ENCODE measurements around the gene PMPCA.
A peak's percentile ranks its signal among the peaks of the same experiment; 100 is the strongest.

Gene PMPCA

GRCh38 chr9:136410500-136411287 lies at the start of gene PMPCA, which contains the start of gene ENTR1:
TSS of gene PMPCA (plus strand) at chr9:136410658. CDS start at chr9:136410669, 11 bp downstream.
TSS of gene ENTR1 (minus strand) at chr9:136410614. CDS start at chr9:136410397, 217 bp downstream.
- peak; percentile 92 to 93 for DNase-seq (ENCODE audit: low read depth in 2 of 2)

DNA sequence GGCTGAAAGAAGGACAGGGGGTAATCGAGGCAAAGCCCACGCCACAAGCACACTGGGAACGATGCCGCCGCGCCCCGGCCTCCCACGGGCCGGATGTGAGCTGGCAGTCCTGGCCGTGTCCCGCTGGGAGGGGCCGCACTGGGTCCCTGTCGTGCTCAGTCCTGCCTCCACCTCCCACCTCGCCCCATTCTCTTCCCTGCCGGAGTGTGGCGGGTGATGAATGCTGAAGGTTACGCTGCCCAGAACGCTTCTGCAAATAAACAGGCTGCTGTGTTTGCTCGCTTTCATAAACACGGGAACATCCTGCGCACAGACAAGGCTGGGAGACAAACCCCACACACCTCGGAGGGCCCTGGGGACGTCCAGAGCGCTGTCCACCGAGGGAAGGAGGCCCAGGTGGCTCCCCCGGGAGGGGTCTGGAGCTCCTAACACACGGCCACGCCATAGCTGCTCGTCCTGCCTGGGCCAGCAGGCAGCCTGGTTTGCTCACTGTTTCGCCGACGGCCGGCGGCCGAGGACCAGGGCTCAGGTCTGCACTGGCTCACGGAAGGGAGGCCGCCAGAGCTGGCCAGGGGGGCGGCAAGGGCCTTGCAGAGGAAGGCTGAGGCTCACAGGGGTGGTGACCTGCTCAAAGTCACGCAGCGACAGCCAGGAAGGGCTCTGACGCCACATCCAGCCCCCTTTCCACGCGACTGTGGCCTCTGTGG lies 49.3 kb upstream of the PMPCA start:
- DNase-seq (ENCODE audit: low read depth in 2 of 2): no peak

GRCh38 chr9:136361754-136362449 lies 48.6 kb upstream of the PMPCA start:
- DNase-seq (ENCODE audit: low read depth in 2 of 2): no peak

DNA sequence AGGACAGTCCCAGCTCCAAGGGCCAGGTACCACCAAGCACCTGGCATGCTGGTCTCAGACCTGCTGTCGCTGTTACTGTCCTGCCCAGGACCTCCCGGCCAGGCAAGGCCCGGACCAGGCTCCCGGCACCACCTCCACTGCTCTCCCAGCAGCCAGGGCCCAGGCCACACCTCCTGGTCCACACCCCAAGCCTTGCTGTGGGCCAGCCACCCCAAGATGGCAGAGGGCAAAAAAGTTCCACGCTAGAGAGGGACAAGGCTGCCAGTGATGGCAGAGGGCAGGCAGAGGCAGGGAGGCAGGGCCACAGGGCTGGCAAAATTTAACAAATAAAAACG lies 48.0 kb upstream of the PMPCA start:
- no peak for DNase-seq (ENCODE audit: low read depth in 2 of 2)

- DNase-seq (ENCODE audit: low read depth in 2 of 2): peak; percentile 86 to 87
These were observed 47.1 kb upstream of the PMPCA start, which contains the start of gene DNLZ for GRCh38 chr9:136363106-136363948. TSS of gene DNLZ (minus strand) at chr9:136363744. CDS start at chr9:136363714, 30 bp downstream.

DNA sequence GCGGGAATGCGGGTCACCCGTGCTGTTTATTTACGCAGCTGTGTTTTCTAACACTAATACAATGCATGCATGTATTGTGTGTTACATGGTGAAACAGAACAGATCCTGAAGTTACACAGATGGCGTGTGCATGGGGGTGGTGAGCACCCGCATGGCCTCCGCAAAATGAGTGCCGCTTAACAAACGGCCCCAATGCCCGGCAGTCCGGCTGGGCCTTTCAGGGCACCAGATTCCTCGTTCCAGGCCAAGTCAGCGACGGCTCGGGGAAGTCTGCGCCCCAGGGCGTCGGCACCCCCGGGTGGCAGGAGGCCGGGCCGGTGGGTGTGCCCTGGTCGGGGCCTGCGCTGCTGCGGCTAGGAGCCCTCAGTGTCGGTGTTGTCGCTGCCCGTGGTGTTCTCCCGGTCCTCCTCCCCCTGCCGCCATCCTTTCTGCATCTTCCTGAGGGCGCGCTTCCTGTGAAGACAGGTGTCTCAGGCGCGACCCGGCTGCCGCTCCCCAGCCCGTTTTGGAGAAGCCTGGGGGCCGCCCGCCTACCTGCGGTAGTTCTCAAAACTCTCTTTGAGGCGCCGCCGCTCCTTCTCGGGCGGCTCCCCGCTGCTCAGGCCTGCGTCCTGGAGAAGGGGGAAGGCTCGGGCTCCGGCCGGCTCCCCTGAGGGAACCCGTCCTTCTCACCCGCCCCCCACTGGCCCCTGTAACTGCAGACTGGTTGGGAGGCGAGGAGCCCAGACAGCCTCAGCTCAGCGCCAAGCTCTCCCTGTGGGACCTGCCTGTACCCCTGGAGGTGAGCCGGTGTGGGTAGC lies 46.3 kb upstream of the PMPCA start:
- no peak for DNase-seq (ENCODE audit: low read depth in 2 of 2)

GRCh38 chr9:136364942-136365774 lies 45.3 kb upstream of the PMPCA start:
- DNase-seq (ENCODE audit: low read depth in 2 of 2): no peak

GRCh38 chr9:136365775-136366222 lies 44.7 kb upstream of the PMPCA start:
- no peak for DNase-seq (ENCODE audit: low read depth in 2 of 2)

DNA sequence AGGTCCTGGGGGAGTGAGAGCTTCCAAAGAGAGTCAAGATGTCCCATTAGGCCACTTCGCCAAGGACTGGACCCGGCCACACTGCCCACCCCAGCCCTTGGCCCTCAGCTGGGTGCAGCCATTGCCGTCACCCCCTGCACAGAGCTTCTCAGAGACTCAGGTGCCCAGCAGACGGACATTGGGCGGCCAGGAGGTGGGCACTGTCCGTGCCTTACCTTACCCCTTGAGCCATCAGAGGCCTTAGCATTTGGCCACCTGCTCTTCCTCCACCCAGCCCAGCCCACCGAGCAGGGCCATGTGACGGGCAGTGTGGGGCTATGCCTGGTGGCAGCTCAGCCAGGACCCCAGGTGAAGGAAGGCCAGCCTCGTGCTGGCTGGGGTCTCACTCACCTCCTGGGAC lies 43.6 kb upstream of the PMPCA start:
- DNase-seq (ENCODE audit: low read depth in 2 of 2): no peak

DNA sequence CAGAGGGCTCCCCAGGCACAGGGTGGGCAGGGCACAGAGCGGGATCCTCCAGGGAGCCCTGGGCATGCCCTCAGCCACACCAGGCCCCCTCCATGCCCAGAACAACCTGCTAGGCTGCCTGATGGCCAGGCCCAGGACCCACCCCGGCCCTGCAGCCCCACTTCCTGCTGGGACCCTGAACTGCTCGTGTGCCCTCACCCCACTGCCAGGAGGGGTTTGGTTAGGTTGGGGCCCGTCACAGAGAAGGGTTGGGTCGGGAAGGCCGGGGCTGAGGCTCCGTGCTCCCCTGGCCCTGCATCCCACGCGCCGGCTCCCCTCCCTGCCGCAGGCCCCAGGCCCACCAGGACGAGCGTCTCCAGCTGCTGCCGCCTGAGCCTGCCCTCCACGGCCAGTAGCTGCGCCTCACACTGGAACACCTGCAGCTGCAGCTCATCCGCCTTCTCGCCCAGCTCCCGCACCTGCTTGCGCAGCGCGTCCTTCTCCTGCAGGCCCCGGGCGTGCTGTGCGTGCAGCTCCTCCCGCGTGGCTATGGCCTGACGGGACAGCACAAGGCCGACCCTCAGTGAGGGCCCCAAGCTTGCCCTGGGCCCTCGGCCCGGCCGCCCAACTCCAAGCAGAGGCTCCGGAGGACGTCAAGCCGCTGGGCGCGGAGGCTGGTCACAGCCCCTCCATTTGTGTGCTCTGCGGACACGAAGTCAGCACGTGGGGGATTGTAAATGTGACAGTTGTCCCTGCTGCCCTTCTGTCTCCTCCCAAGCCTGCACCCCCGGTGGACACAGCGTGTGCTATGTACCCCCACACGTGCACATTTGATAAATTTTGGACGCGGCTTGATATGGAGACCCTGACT lies 42.9 kb upstream of the PMPCA start:
- no peak for DNase-seq (ENCODE audit: low read depth in 2 of 2)

DNA sequence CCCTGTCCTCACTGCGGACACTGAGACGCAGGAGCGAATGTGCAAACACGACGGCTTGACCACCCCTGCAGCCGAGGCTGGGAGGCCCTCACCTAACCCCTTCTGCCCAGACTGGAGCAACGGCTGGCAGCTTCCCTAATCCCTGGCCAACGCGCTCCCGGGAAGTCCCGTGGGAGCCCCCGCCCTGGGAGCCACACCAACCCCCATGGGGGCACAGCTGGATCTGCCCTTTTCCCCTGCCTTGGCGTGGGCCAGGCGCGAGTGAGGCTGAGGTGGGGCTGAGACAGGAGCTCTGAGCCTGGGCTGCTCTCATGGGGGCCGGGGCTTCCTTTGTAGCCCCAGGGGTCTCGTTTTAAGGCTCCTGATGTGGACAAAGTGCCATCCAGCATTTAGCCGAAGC lies 42.3 kb upstream of the PMPCA start:
- no peak for DNase-seq (ENCODE audit: low read depth in 2 of 2)

- DNase-seq (ENCODE audit: low read depth in 2 of 2): no peak
These were observed 40.4 kb upstream of the PMPCA start for GRCh38 chr9:136370037-136370436.

DNA sequence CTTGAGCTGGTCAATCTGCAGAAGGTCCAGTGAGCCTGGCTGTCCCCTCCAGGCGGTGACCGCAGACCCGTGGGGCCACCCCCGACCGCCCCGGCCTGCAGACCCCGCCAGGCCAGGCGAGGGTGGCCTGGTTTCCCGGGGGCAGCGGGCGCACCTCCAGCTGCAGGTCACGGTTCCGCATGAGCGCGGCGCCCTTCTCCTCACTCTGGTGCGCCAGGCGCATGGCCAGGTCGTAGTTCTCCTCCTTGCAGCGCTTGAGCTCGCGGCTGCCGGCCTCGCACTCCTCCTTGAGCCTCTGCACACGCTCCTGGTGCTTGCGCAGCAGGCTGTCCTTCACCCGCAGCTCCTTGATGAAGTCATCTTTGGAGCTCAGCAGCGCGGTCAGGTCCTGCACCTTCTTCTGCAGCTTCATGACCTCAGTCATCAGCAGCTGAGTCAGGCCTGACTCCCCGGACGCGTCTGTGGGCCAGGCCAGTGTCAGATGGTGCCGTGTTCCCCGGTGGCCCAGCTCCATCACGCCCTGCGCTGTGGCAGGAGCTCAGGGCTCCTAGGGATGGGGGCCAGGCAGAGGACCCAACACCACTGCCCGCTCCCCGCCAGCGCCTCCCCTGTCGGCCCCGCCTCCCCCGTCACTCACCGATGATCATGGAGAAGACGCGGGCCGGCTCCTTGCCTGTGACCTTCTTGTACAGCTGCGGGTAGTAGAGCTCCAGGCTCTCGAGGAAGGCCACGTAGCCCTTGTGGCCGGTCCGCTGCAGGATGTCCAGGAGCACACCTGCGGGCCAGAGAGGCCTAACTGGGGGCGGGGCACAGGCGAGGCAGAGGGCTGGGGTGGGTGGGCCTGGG lies 39.5 kb upstream of the PMPCA start:
- no peak for DNase-seq (ENCODE audit: low read depth in 2 of 2)

- no peak for DNase-seq (ENCODE audit: low read depth in 2 of 2)
These were observed 39.0 kb upstream of the PMPCA start for GRCh38 chr9:136371533-136371880.

DNA sequence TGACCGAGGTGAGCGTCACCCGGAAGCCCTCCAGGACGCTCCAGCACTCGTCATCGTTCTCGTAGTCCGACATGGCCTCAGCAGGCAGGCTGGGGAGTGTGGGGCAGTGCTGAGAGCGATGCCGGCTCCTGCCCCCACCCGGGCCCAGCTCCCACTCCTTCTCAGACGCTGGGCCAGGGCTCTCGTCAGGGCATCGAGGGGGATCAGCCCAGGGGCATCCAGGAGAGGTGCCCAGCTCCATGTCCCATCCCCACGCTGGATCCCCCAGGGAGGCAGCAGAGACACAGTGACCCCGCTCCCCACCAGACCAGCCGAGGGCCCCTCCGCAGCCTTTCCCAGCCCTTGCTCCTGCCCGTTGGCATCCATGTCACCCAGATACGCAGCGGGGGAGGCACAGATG lies 38.5 kb upstream of the PMPCA start:
- DNase-seq (ENCODE audit: low read depth in 2 of 2): no peak

DNA sequence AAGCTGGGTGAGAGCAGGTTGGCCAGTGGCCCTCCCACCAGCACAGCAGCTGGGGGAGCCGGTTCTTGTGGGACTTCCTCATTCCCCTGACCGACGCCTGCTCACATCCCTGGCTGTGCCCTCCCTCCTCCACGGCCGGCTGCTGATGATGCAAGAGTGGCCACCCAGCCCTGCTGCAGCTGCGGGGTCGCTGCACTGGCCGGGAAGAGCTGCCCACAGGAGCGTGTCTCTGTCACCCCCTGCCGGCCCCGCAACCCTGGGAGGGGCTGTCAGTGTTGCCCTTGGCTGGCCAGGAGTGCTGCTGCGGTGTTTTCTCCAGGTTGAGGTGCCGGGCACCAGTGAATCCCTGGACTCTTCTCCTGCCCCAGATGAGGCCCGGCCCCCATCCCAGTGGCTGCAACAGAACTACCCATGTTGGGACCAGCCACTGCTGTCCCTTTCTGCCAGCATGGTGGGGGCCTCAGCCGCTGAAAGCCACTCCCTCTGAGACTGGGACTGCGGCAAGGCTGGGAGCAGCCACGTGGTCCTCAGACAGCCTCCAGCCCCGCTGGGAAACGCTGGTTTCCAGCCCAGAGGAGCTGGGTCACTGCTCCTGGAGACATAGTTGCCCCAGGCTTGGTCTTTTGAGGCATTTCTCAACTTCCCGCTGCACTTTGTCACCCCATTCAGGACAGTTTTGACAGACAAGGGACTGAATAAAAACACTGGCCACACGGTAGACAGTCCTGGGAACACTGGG lies 37.7 kb upstream of the PMPCA start:
- no peak for DNase-seq (ENCODE audit: low read depth in 2 of 2)
